H1 (cell line): Measurements from ENCODE around the gene SRP9. TPM values are rescaled to one million over a fixed set of nuclear protein-coding genes. Genes with fewer than 3 reads are reported as not detected.

ENCODE experiments used
- CTCF ChIA-PET: fragments of 300-600 bp; sonication (Branson Sonifier 250); formaldehyde crosslinking; loops from one replicate; lab custom pipeline; 2021; ENCODE audit not compliant: partially characterized antibody; lab: Charles Lee
- POLR2A ChIA-PET: fragments of 300-600 bp; sonication (Branson Sonifier 250); formaldehyde crosslinking; loops from one replicate; lab custom pipeline; 2021; ENCODE audit warnings: inconsistent platforms; ENCODE audit not compliant: partially characterized antibody; lab: Charles Lee
- DNase-seq, 2 experiments: peaks; one replicate each; pipeline versions ENCODE4 v3.0.0 to v3.0.0-alpha.2; 2010 to 2022; ENCODE audit warnings: low spot score in 2 of 2, low read depth in 1 of 2, mixed read lengths in 1 of 2
- FAIRE-seq: peaks from 2 replicates; lab custom pipeline; 2011; peaks lifted over from hg19 to GRCh38; lab: Jason Lieb, UNC
- H2AFZ ChIP-seq: 2 replicates; pipeline ENCODE4 v1.8.1; 2012; ENCODE audit warnings: low read length, inconsistent platforms
- H2AK5ac ChIP-seq: 2 replicates; pipeline ENCODE4 v1.6.1; 2013; ENCODE audit warnings: low read depth, low read length
- H2BK120ac ChIP-seq: replicated peaks from 2 replicates; pipeline ENCODE3; 2013; ENCODE audit warnings: low read depth, low read length, inconsistent platforms
- H2BK12ac ChIP-seq: 2 replicates; pipeline ENCODE4 v1.6.1; 2013; ENCODE audit warnings: low read depth, low read length
- H2BK15ac ChIP-seq: 2 replicates; pipeline ENCODE4 v1.6.1; 2013; ENCODE audit warnings: low read length
- H2BK20ac ChIP-seq: 2 replicates; pipeline ENCODE4 v1.6.1; 2013; ENCODE audit warnings: low read length
- H2BK5ac ChIP-seq: 2 replicates; pipeline ENCODE4 v1.6.1; 2013; ENCODE audit warnings: low read depth, low read length
- H3K14ac ChIP-seq: 2 replicates; pipeline ENCODE4 v1.6.1; 2013; ENCODE audit warnings: inconsistent platforms; ENCODE audit not compliant: insufficient read length
- H3K18ac ChIP-seq: 2 replicates; pipeline ENCODE4 v1.6.1; 2013; ENCODE audit warnings: low read length; ENCODE audit errors: extremely low read depth
- H3K23ac ChIP-seq: 2 replicates; pipeline ENCODE4 v1.6.1; 2013; ENCODE audit warnings: inconsistent platforms; ENCODE audit not compliant: insufficient read length
- H3K23me2 ChIP-seq: 2 replicates; pipeline ENCODE4 v1.6.1; 2013; ENCODE audit warnings: low read depth, low read length
- H3K27ac ChIP-seq: 2 replicates; pipeline ENCODE4 v1.6.1; 2011; ENCODE audit warnings: low read depth, low read length, inconsistent platforms
- H3K27me3 ChIP-seq, 4 experiments: replicated peaks in 1 of 4; 1 replicate in 1 of 4; 2 replicates in 3 of 4; pipeline versions ENCODE4 v1.6.1 to v1.8.1; 2011 to 2013; ENCODE audit warnings: low read length in 3 of 4, mild to moderate bottlenecking in 3 of 4, inconsistent platforms in 2 of 4, mixed read lengths in 2 of 4, moderate library complexity in 1 of 4; ENCODE audit not compliant: control insufficient read depth in 3 of 4, insufficient read depth in 3 of 4; ENCODE audit errors: extremely low read depth in 1 of 4
- H3K36me3 ChIP-seq, 4 experiments: 2 replicates each; pipeline versions ENCODE4 v1.6.1 to v1.8.1; 2011 to 2013; ENCODE audit warnings: mild to moderate bottlenecking in 4 of 4, low read length in 3 of 4, moderate library complexity in 2 of 4, control low read depth in 1 of 4, inconsistent platforms in 1 of 4; ENCODE audit not compliant: insufficient read depth in 4 of 4, control insufficient read depth in 2 of 4
- H3K4ac ChIP-seq: replicated peaks from 2 replicates; pipeline ENCODE3; 2013; ENCODE audit warnings: low read length, low read depth, mixed read lengths, inconsistent platforms; ENCODE audit not compliant: insufficient read length
- H3K4me1 ChIP-seq, 4 experiments: replicated peaks in 1 of 4; 1 replicate in 1 of 4; 2 replicates in 3 of 4; pipeline versions ENCODE4 v1.6.1 to v1.8.1; 2011 to 2013; ENCODE audit warnings: low read length in 3 of 4, inconsistent platforms in 2 of 4, mixed read lengths in 1 of 4; ENCODE audit not compliant: insufficient read depth in 4 of 4, control insufficient read depth in 3 of 4
- H3K4me2 ChIP-seq, 2 experiments: 2 replicates each; pipeline versions ENCODE4 v1.6.1 to v1.8.1; 2011 to 2013; ENCODE audit warnings: low read depth in 2 of 2, low read length in 2 of 2, control low read depth in 1 of 2, inconsistent platforms in 1 of 2, mild to moderate bottlenecking in 1 of 2; ENCODE audit not compliant: insufficient read depth in 1 of 2
- H3K4me3 ChIP-seq, 4 experiments: fragments of 200-600, 300-600 bp in 1 of 4; sonication (generic), shearing (Covaris generic), sonication (Bioruptor Twin) in 1 of 4; 2 replicates each; pipeline versions ENCODE4 v1.5.1 to v1.8.1; 2011 to 2016; ENCODE audit warnings: low read length in 4 of 4, low read depth in 3 of 4, control low read depth in 2 of 4, inconsistent platforms in 2 of 4, mild to moderate bottlenecking in 2 of 4, mixed read lengths in 1 of 4, moderate library complexity in 1 of 4; ENCODE audit not compliant: insufficient read depth in 2 of 4; ENCODE audit errors: extremely low read depth in 1 of 4
- H3K56ac ChIP-seq: replicated peaks from 2 replicates; pipeline ENCODE3; 2013; ENCODE audit warnings: low read depth, mild to moderate bottlenecking, mixed read lengths, low read length, inconsistent platforms; ENCODE audit not compliant: insufficient read length
- H3K79me1 ChIP-seq: 2 replicates; pipeline ENCODE4 v1.6.1; 2013; ENCODE audit warnings: low read depth, low read length, control low read depth
- H3K79me2 ChIP-seq, 2 experiments: 2 replicates each; pipeline versions ENCODE4 v1.6.1 to v1.8.1; 2012 to 2013; ENCODE audit warnings: low read length in 2 of 2, mild to moderate bottlenecking in 2 of 2, inconsistent platforms in 1 of 2; ENCODE audit not compliant: insufficient read depth in 2 of 2, control insufficient read depth in 1 of 2
- H3K9ac ChIP-seq, 4 experiments: replicated peaks in 1 of 4; 1 replicate in 1 of 4; 2 replicates in 3 of 4; pipeline versions ENCODE4 v1.6.1 to v1.8.1; 2011 to 2013; ENCODE audit warnings: low read depth in 3 of 4, low read length in 3 of 4, control low read depth in 2 of 4, mild to moderate bottlenecking in 2 of 4, moderate library complexity in 2 of 4, inconsistent platforms in 1 of 4; ENCODE audit errors: extremely low read depth in 1 of 4
- H3K9me3 ChIP-seq, 2 experiments: 2 replicates each; pipeline versions ENCODE4 v1.6.1 to v1.8.1; 2012 to 2013; ENCODE audit warnings: mild to moderate bottlenecking in 2 of 2, moderate library complexity in 2 of 2, control low read depth in 1 of 2, inconsistent platforms in 1 of 2, low read depth in 1 of 2, low read length in 1 of 2, mixed read lengths in 1 of 2; ENCODE audit not compliant: insufficient read depth in 2 of 2
- H4K20me1 ChIP-seq, 2 experiments: replicated peaks in 1 of 2; 2 replicates each; pipeline versions ENCODE3 to v1.8.1; 2011 to 2013; ENCODE audit warnings: inconsistent platforms in 2 of 2, low read length in 2 of 2, mild to moderate bottlenecking in 1 of 2; ENCODE audit not compliant: insufficient read depth in 2 of 2, control insufficient read depth in 1 of 2
- H4K5ac ChIP-seq: 2 replicates; pipeline ENCODE4 v1.6.1; 2013; ENCODE audit warnings: low read length, low read depth, mixed read lengths, inconsistent platforms; ENCODE audit not compliant: insufficient read length
- H4K8ac ChIP-seq: 2 replicates; pipeline ENCODE4 v1.8.0; 2013; ENCODE audit warnings: mild to moderate bottlenecking, moderate library complexity, low read length, inconsistent platforms; ENCODE audit not compliant: insufficient read depth; ENCODE audit errors: extremely low read depth
- H4K91ac ChIP-seq: replicated peaks from 2 replicates; pipeline ENCODE3; 2013; ENCODE audit warnings: low read length, mixed read lengths, inconsistent platforms; ENCODE audit not compliant: insufficient read length
- CHD1 ChIP-seq: IDR thresholded peaks from 2 replicates; pipeline ENCODE4 v1.6.1; 2012; ENCODE audit warnings: low read depth, low read length, improper control_type of control experiment
- WGBS, 2 experiments: shearing (Covaris generic) in 1 of 2; methylation state at CpG; one replicate each; pipeline versions ENCODE4 v1.1.6 to v1.1.7; 2013 to 2015; ENCODE audit warnings: low lambda C conversion rate in 2 of 2, mixed read lengths in 2 of 2, inconsistent platforms in 1 of 2, low coverage in 1 of 2, missing lambda C conversion rate in 1 of 2; ENCODE audit not compliant: insufficient replicate concordance in 2 of 2, insufficient coverage in 1 of 2, insufficient read length in 1 of 2; ENCODE audit errors: extremely low coverage in 1 of 2, missing lambda C conversion rate in 1 of 2; 5-methylcytosine and 5-hydroxymethylcytosine counted together
- polyA plus RNA-seq, 7 experiments: library from polyadenylated mRNA; depleted of rRNA in 3 of 7; stranded (reverse) in 5 of 7; unstranded in 2 of 7; fragments of >200 nt in 5 of 7; fragments of 200-250 nt in 2 of 7; gene quantifications; 1 replicate in 5 of 7; 2 replicates in 1 of 7; 4 replicates in 1 of 7; pipeline versions ENCODE4 v1.2.1 to v1.2.3, GENCODE V29; 2011 to 2013; ENCODE audit warnings: missing spikeins in 2 of 7, mixed read lengths in 2 of 7
- total RNA-seq: library from RNA; stranded (reverse); fragmentation: NEBNext Ultra II Directional; extraction: Animal tissue kit (Norgen Biotek cat#: 25700); gene quantifications from 2 replicates; pipeline ENCODE4 v1.2.1, GENCODE V29; 2021

Gene SRP9
- total and polyA plus RNA-seq, 2 of the 8 experiments (the other 6 are each of a cell fraction or from before 2014, with no cell fraction given), result 446 to 572 TPM

- Histone ChIP-seq H2BK120ac (no peak overlapping the region), H3K4me2 (peak overlapping the region in 1 of 2 experiments; percentile 78; a peak in 1 of 4 replicates), H3K18ac (no peak overlapping the region), H4K5ac (no peak overlapping the region), H3K79me1 (no peaks in the 10 kb centered on the region), H3K14ac (no peak overlapping the region), H3K79me2 (peaks cover 26 to 34% of the 10 kb centered on the region in 2 experiments), H2BK20ac (no peak overlapping the region), H3K27me3 (no peaks in the 10 kb centered on the region), H3K36me3 (peaks cover 0 to 13% (median 4%) of the 10 kb centered on the region in 4 experiments; a peak in 5 of 8 replicates), H2BK5ac (no peak overlapping the region), H3K56ac (no peak overlapping the region), H3K9ac (no peak overlapping the region), H3K27ac (no peak overlapping the region), H2AFZ (no peak overlapping the region), H4K91ac (no peak overlapping the region), H3K9me3 (no peaks in the 10 kb centered on the region), H3K4ac (no peak overlapping the region), H4K8ac (no peak overlapping the region), H2AK5ac (no peak overlapping the region), H3K4me1 (peaks cover 3 to 10% (median 4%) of the 10 kb centered on the region in 4 experiments; a peak in 5 of 7 replicates), H3K23ac (no peak overlapping the region), H3K4me3 (no peak overlapping the region), H4K20me1 (peaks cover 0 to 6% of the 10 kb centered on the region in 2 experiments), H2BK15ac (no peak overlapping the region), H3K23me2 (peaks cover 4% of the 10 kb centered on the region), H2BK12ac (no peak overlapping the region)
- WGBS, 2 experiments, result 82% methylated on average over 4 of the region's 4 CpGs; no CpG with 5 or more reads in 1 of the 2 experiments
- DNase-seq (no peak), FAIRE-seq (no peak)
- ChIA-PET POLR2A (interaction anchor here (0.9 to 1.9 kb wide), 4 partner anchors 8 to 123 kb away, joined by 3 to 6 read pairs (median 4); partner anchors contain the start of gene ENAH), CTCF (interaction anchor here (0.6 to 1.6 kb wide), 10 partner anchors 12 to 301 kb away, joined by 3 to 10 read pairs (median 4); no protein-coding TSS in a partner anchor)
- no peak for TF ChIP-seq CHD1
Measured at GRCh38 chr1:225776294-225776693, 1.3 kb upstream of the SRP9 start.
